CD4-positive, alpha-beta T cell treated with Interferon gamma for 1 hour (primary cell): ENCODE results near the gene TP53I11.
A peak's percentile ranks its signal among the peaks of the same experiment; 100 is the strongest.

ENCODE experiments used
- DNase-seq: peaks from one replicate; pipeline ENCODE4 v3.0.0-alpha.2; 2020

The TP53I11 gene

GRCh38 chr11:44950625-44951476 is at the start of gene TP53I11:
TP53I11 (minus strand) TSS chr11:44950883; CDS start chr11:44938335, 12,548 bp downstream.
- peak; percentile 67 for DNase-seq

GRCh38 chr11:44999068-44999467 is 48.4 kb upstream of the TP53I11 start:
- no peak for DNase-seq

- DNase-seq, result no peak
Measured at GRCh38 chr11:44998051-44998450, 47.4 kb upstream of the TP53I11 start.

- DNase-seq, result no peak
Measured at GRCh38 chr11:44997566-44997965, 46.9 kb upstream of the TP53I11 start.

- no peak for DNase-seq
Measured at GRCh38 chr11:44994753-44995152, 44.1 kb upstream of the TP53I11 start.

- no peak for DNase-seq
Measured at GRCh38 chr11:44993971-44994704, 43.5 kb upstream of the TP53I11 start.

GRCh38 chr11:44992774-44993173 is 42.1 kb upstream of the TP53I11 start:
- DNase-seq, result no peak

GRCh38 chr11:44992181-44992582 is 41.5 kb upstream of the TP53I11 start:
- no peak for DNase-seq

GRCh38 chr11:44990665-44991064 is 40.0 kb upstream of the TP53I11 start:
- DNase-seq, result no peak

- no peak for DNase-seq
Measured at GRCh38 chr11:44989831-44990566, 39.3 kb upstream of the TP53I11 start.

GRCh38 chr11:44988981-44989635 is 38.4 kb upstream of the TP53I11 start:
- no peak for DNase-seq

- no peak for DNase-seq
Measured at GRCh38 chr11:44988111-44988510, 37.4 kb upstream of the TP53I11 start.

- DNase-seq, result no peak
Measured at GRCh38 chr11:44987506-44987905, 36.8 kb upstream of the TP53I11 start.

- no peak for DNase-seq
Measured at GRCh38 chr11:44986315-44986714, 35.6 kb upstream of the TP53I11 start.

- DNase-seq, result no peak
Measured at GRCh38 chr11:44985721-44986120, 35.0 kb upstream of the TP53I11 start.

GRCh38 chr11:44983786-44984185 is 33.1 kb upstream of the TP53I11 start:
- DNase-seq, result no peak

- no peak for DNase-seq
Measured at GRCh38 chr11:44982496-44983062, 31.9 kb upstream of the TP53I11 start.

- no peak for DNase-seq
Measured at GRCh38 chr11:44980533-44981427, 30.1 kb upstream of the TP53I11 start.

- no peak for DNase-seq
Measured at GRCh38 chr11:44979543-44980399, 29.1 kb upstream of the TP53I11 start.

GRCh38 chr11:44978961-44979331 is 28.3 kb upstream of the TP53I11 start:
- no peak for DNase-seq
